Endodermal cell (in vitro differentiated cells): Measurements from ENCODE around the gene ODAD4. TPM values are rescaled to one million over a fixed set of nuclear protein-coding genes. Genes with fewer than 3 reads are reported as not detected.

Source experiments
- DNase-seq: peaks from one replicate; pipeline ENCODE4 v3.0.0-alpha.2; 2017
- H3K27ac ChIP-seq: 2 replicates; pipeline ENCODE4 v1.5.1; 2013; ENCODE audit warnings: mild to moderate bottlenecking, low read depth, low read length, moderate library complexity
- H3K27me3 ChIP-seq: 2 replicates; pipeline ENCODE4 v1.6.1; 2013; ENCODE audit warnings: mild to moderate bottlenecking, low read length, moderate library complexity; ENCODE audit not compliant: insufficient read depth, control insufficient read depth, poor library complexity, severe bottlenecking
- H3K36me3 ChIP-seq: 2 replicates; pipeline ENCODE4 v1.7.0; 2013; ENCODE audit warnings: mild to moderate bottlenecking, low read length, moderate library complexity; ENCODE audit not compliant: control insufficient read depth, insufficient read depth
- H3K4me1 ChIP-seq: one replicate; pipeline ENCODE4 v1.7.0; 2013; ENCODE audit warnings: low read length; ENCODE audit not compliant: control insufficient read depth, insufficient read depth
- H3K4me3 ChIP-seq: 2 replicates; pipeline ENCODE4 v1.5.1; 2013; ENCODE audit warnings: mild to moderate bottlenecking, low read length, moderate library complexity
- H3K9ac ChIP-seq: 2 replicates; pipeline ENCODE4 v1.6.1; 2013; ENCODE audit warnings: mild to moderate bottlenecking, low read length, moderate library complexity; ENCODE audit not compliant: poor library complexity, severe bottlenecking; ENCODE audit errors: extremely low read depth
- H3K9me3 ChIP-seq: 2 replicates; pipeline ENCODE4 v1.6.1; 2013; ENCODE audit warnings: mild to moderate bottlenecking, low read length, moderate library complexity; ENCODE audit not compliant: control insufficient read depth
- H3K27ac Mint-ChIP-seq: 2 replicates; pipeline ENCODE4 v1.8.0; 2020; ENCODE audit warnings: mixed read lengths
- H3K27me3 Mint-ChIP-seq: 2 replicates; pipeline ENCODE4 v1.8.0; 2021; ENCODE audit warnings: mild to moderate bottlenecking, mixed read lengths; ENCODE audit not compliant: insufficient read depth
- H3K36me3 Mint-ChIP-seq: 2 replicates; pipeline ENCODE4 v1.8.0; 2020; ENCODE audit warnings: low read depth, mixed read lengths
- H3K4me1 Mint-ChIP-seq: 2 replicates; pipeline ENCODE4 v1.8.0; 2020; ENCODE audit warnings: mixed read lengths
- H3K4me3 Mint-ChIP-seq: 2 replicates; pipeline ENCODE4 v1.8.0; 2020; ENCODE audit warnings: mild to moderate bottlenecking, moderate library complexity, mixed read lengths
- H3K9me3 Mint-ChIP-seq: 2 replicates; pipeline ENCODE4 v1.8.0; 2020; ENCODE audit warnings: mild to moderate bottlenecking, mixed read lengths
- CTCF ChIP-seq: fragments of 200-600 bp; sonication (generic); conservative IDR thresholded peaks from 2 replicates; pipeline ENCODE4 v1.5.0; 2021; ENCODE audit warnings: antibody characterized with exemption, mild to moderate bottlenecking
- WGBS, 2 experiments: methylation state at CpG; one replicate each; pipeline versions ENCODE4 v1.1.5 to v1.1.7; 2013; ENCODE audit warnings: missing lambda C conversion rate in 2 of 2, mixed read lengths in 1 of 2; ENCODE audit not compliant: insufficient coverage in 1 of 2, insufficient read length in 1 of 2; 5-methylcytosine and 5-hydroxymethylcytosine counted together
- total RNA-seq, 2 donors: library from RNA; stranded (reverse); fragmentation: NEBNext Ultra II Directional in 1 of 2; extraction: Animal tissue kit (Norgen Biotek cat#: 25700) in 1 of 2; gene quantifications; 2 replicates in 1 of 2; 3 replicates in 1 of 2; pipeline ENCODE4 v1.2.1, GENCODE V29; 2021

The ODAD4 gene
- total RNA-seq, 2 donors from 2014 or later = 3.9 to 4.7 TPM

GRCh38 chr17:41917192-41917591 lies 13.2 kb upstream of the ODAD4 start:
- Histone ChIP-seq H3K4me3 (peak overlapping the region; percentile 96), H3K9ac (peak overlapping the region; percentile 92), H3K9me3 (no peaks in the 10 kb centered on the region), H3K27me3 (no peaks in the 10 kb centered on the region), H3K27ac (no peak overlapping the region), H3K36me3 (peaks cover 15% of the 10 kb centered on the region), H3K4me1 (peaks cover 16% of the 10 kb centered on the region)
- Mint-ChIP-seq H3K9me3 (no peaks in the 10 kb centered on the region), H3K4me3 (peak overlapping the region; percentile 86), H3K36me3 (peaks cover 18% of the 10 kb centered on the region), H3K27me3 (no peaks in the 10 kb centered on the region), H3K27ac (peak overlapping the region; percentile 55), H3K4me1 (peaks cover 52% of the 10 kb centered on the region)
- no peak for DNase-seq
- 45 to 80% methylated on average over 2 to 4 of the region's 4 CpGs for WGBS, 2 experiments
- no peak for TF ChIP-seq CTCF

GRCh38 chr17:41917679-41918313 lies 12.6 kb upstream of the ODAD4 start:
- Histone ChIP-seq H3K27ac (peak overlapping the region; percentile 91), H3K36me3 (peaks cover 9% of the 10 kb centered on the region), H3K9ac (peak overlapping the region; percentile 92), H3K4me1 (peaks cover 16% of the 10 kb centered on the region), H3K27me3 (no peaks in the 10 kb centered on the region), H3K4me3 (peak overlapping the region; percentile 96), H3K9me3 (no peaks in the 10 kb centered on the region)
- Mint-ChIP-seq H3K27me3 (no peaks in the 10 kb centered on the region), H3K9me3 (no peaks in the 10 kb centered on the region), H3K4me3 (peak overlapping the region; percentile 86), H3K36me3 (peaks cover 12% of the 10 kb centered on the region), H3K4me1 (peaks cover 50% of the 10 kb centered on the region), H3K27ac (peak overlapping the region; percentile 55)
- peak; percentile 70 for DNase-seq
- WGBS, 2 experiments = 5 to 13% methylated on average over 8 to 26 of the region's 26 CpGs
- peak; percentile 27 for TF ChIP-seq CTCF

GRCh38 chr17:41918314-41919164 lies 11.9 kb upstream of the ODAD4 start, which contains the start of gene ACLY:
Gene ACLY, minus strand, starts transcription at chr17:41918951. Its CDS starts 5,078 bp downstream, at chr17:41913873.
- H3K9ac ChIP-seq = peak within 1 kb of the TSS; percentile 92
- WGBS, 2 experiments = 0% methylated on average over 23 to 79 of the region's 80 CpGs
- peak within 1 kb of the TSS; percentile 91 for H3K27ac ChIP-seq
- DNase-seq = peak; percentile 100
- no peaks in the 10 kb centered on the region for H3K27me3 Mint-ChIP-seq
- peak within 1 kb of the TSS; percentile 86 for H3K4me3 Mint-ChIP-seq
- H3K27ac Mint-ChIP-seq = peak within 1 kb of the TSS; percentile 94
- H3K4me1 ChIP-seq = peaks cover 15% of the 10 kb centered on the region
- H3K9me3 ChIP-seq = no peaks in the 10 kb centered on the region
- H3K36me3 Mint-ChIP-seq = peaks cover 6% of the 10 kb centered on the region
- H3K9me3 Mint-ChIP-seq = no peaks in the 10 kb centered on the region
- H3K27me3 ChIP-seq = no peaks in the 10 kb centered on the region
- no peak for TF ChIP-seq CTCF
- peaks cover 1% of the 10 kb centered on the region for H3K36me3 ChIP-seq
- H3K4me3 ChIP-seq = peak within 1 kb of the TSS; percentile 96
- H3K4me1 Mint-ChIP-seq = peaks cover 43% of the 10 kb centered on the region
